SIG-M5 (cell line): ENCODE results near the gene FITM1.
A peak's percentile ranks its signal among the peaks of the same experiment; 100 is the strongest.

ENCODE experiments used
- DNase-seq: peaks from one replicate; lab custom pipeline; 2025; lab: John Stamatoyannopoulos, UW

Gene FITM1

GRCh38 chr14:24160850-24161804 lies 30.7 kb downstream of the FITM1 start, which contains the start of gene IRF9:
IRF9 (plus strand) TSS chr14:24161265; CDS start chr14:24162145, 880 bp downstream.
- peak; percentile 69 for DNase-seq

GRCh38 chr14:24162093-24162492 lies 31.6 kb downstream of the FITM1 start:
- no peak for DNase-seq

- DNase-seq: no peak
These were observed 34.1 kb downstream of the FITM1 start for GRCh38 chr14:24164518-24164991.

- DNase-seq: no peak
These were observed 35.3 kb downstream of the FITM1 start for GRCh38 chr14:24165785-24166184.

- DNase-seq: no peak
These were observed 37.1 kb downstream of the FITM1 start for GRCh38 chr14:24167469-24168114.

GRCh38 chr14:24171422-24172260 lies 41.2 kb downstream of the FITM1 start, which contains the start of gene REC8:
REC8 (plus strand) TSS chr14:24172080; CDS start chr14:24172553, 473 bp downstream.
- DNase-seq: no peak

- DNase-seq: no peak
These were observed 41.9 kb downstream of the FITM1 start for GRCh38 chr14:24172261-24172860.

GRCh38 chr14:24172871-24173281 lies 42.4 kb downstream of the FITM1 start:
- no peak for DNase-seq

GRCh38 chr14:24176599-24176998 lies 46.1 kb downstream of the FITM1 start:
- DNase-seq: no peak

GRCh38 chr14:24177041-24177825 lies 46.8 kb downstream of the FITM1 start:
- no peak for DNase-seq

- no peak for DNase-seq
These were observed 47.4 kb downstream of the FITM1 start for GRCh38 chr14:24177891-24178290.

GRCh38 chr14:24178399-24179178 lies 48.1 kb downstream of the FITM1 start:
- DNase-seq: no peak

- DNase-seq: no peak
These were observed 49.0 kb downstream of the FITM1 start for GRCh38 chr14:24179294-24179960.

GRCh38 chr14:24179961-24180796 lies 49.7 kb downstream of the FITM1 start:
- no peak for DNase-seq

- no peak for DNase-seq
These were observed 51.1 kb downstream of the FITM1 start for GRCh38 chr14:24181371-24182077.
